ENCODE measurements around the gene OR4D9.

DNA sequence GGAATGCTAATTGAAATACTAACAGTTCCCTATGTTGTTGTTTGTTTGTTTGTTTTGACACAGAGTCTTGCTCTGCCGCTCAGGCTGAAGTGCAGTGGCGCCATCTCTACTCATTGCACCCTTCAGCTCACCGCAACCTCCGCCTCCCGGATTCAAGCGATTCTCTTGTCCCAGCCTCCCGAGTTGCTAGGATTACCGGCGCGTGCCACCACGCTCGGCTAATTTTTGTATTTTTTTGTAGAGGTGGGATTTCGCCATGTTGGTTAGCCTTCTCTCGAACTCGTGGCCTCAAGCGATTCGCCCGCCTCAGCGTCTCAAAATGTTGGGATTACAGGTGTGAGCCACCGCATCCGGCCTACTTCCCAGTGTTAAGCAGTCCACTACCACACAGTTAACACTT is 42.0 kb downstream of the OR4D9 start:
- TF ChIP-seq CEBPB (IDR thresholded peaks at IDR 0.05) = no peak
- no peak for TF ChIP-seq RAD21 (IDR thresholded peaks at IDR 0.05; ENCODE audit: low read depth)
- TF ChIP-seq EP300 (IDR thresholded peaks at IDR 0.05; ENCODE audit: borderline replicate concordance) = no peak
- no peak for TF ChIP-seq FOXM1 (IDR thresholded peaks at IDR 0.05; ENCODE audit: borderline replicate concordance, low read depth)
- no peak for TF ChIP-seq TAF1 (IDR thresholded peaks at IDR 0.05; ENCODE audit: low read depth)
- TF ChIP-seq TEAD4 (IDR thresholded peaks at IDR 0.05) = no peak

Measured in Ishikawa (cell line).